OCI-LY7 (cell line): ENCODE results near the gene NDUFS4.

Source experiments
- EZH2phosphoT487 ChIP-seq: fragments of 200-600 bp; sonication (generic); IDR thresholded peaks from 2 replicates; pipeline ENCODE4 v1.6.1; 2018; ENCODE audit warnings: low read depth, borderline replicate concordance, mild to moderate bottlenecking, mixed run types, antibody characterized with exemption, low read length, moderate library complexity, mixed read lengths
- TF ChIP-seq, protein P1 (sequence below): fragments of 200-600 bp; sonication (generic); conservative IDR thresholded peaks from 2 replicates; pipeline ENCODE4 v1.5.1; 2014; ENCODE audit warnings: mild to moderate bottlenecking, antibody characterized with exemption, low read length, moderate library complexity, mixed read lengths

DNA sequence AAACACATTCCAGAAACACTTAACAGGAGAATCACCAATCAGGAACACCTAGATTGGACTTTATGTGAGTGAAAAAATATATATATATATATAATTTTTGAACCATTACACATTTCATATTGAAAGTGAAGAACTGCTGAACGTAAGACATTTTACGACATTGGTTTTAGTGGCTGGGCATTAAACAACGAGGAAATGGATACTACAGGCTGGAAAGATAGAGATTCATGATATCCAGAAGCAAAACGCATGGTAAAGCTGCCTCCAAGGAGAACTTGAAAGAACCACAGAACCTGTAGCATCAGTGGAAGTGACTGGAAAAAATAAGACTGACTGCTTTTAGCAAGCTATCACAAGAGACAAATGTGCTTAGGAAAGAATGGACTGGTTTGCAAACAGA is 13.2 kb upstream of the NDUFS4 start:
- TF ChIP-seq, protein P1, sequence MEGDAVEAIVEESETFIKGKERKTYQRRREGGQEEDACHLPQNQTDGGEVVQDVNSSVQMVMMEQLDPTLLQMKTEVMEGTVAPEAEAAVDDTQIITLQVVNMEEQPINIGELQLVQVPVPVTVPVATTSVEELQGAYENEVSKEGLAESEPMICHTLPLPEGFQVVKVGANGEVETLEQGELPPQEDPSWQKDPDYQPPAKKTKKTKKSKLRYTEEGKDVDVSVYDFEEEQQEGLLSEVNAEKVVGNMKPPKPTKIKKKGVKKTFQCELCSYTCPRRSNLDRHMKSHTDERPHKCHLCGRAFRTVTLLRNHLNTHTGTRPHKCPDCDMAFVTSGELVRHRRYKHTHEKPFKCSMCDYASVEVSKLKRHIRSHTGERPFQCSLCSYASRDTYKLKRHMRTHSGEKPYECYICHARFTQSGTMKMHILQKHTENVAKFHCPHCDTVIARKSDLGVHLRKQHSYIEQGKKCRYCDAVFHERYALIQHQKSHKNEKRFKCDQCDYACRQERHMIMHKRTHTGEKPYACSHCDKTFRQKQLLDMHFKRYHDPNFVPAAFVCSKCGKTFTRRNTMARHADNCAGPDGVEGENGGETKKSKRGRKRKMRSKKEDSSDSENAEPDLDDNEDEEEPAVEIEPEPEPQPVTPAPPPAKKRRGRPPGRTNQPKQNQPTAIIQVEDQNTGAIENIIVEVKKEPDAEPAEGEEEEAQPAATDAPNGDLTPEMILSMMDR = no peak
- no peak for TF ChIP-seq EZH2phosphoT487
